Measurements from ENCODE around the gene CNTNAP2.

Gene CNTNAP2

GRCh38 chr7:147742301-147742700 is 1625.7 kb downstream of the CNTNAP2 start:
- Histone ChIP-seq H3K4me3 (ENCODE audit: low read length) (no peak overlapping the region), H3K18ac (ENCODE audit: low read length) (no peak overlapping the region), H3K4ac (ENCODE audit: low read depth, low read length) (no peak overlapping the region), H3K4me2 (ENCODE audit: low read length) (no peak overlapping the region), H3K36me3 (ENCODE audit: control insufficient read depth, insufficient read depth, low read length) (no peaks in the 10 kb centered on the region), H3K79me1 (ENCODE audit: low read length) (no peaks in the 10 kb centered on the region), H3K27me3 (ENCODE audit: insufficient read depth, low read length, poor library complexity) (no peaks in the 10 kb centered on the region), H2AK5ac (ENCODE audit: low read length) (no peak overlapping the region), H4K8ac (ENCODE audit: low read depth, low read length) (no peak overlapping the region), H2BK5ac (ENCODE audit: low read length) (no peak overlapping the region), H2BK15ac (replicated peaks; ENCODE audit: low read depth) (no peak overlapping the region), H4K5ac (ENCODE audit: low read length) (no peak overlapping the region), H3K79me2 (ENCODE audit: control insufficient read depth, insufficient read depth, low read length) (no peaks in the 10 kb centered on the region), H3K4me1 (ENCODE audit: control insufficient read depth, low read depth, low read length) (no peaks in the 10 kb centered on the region), H3K9ac (ENCODE audit: low read length) (no peak overlapping the region), H3K56ac (ENCODE audit: low read length) (no peak overlapping the region), H2BK120ac (ENCODE audit: low read depth, low read length) (no peak overlapping the region), H3K23ac (ENCODE audit: low read length) (no peak overlapping the region), H3K27ac (ENCODE audit: low read depth, low read length) (no peak overlapping the region)
- no CpG with 5 or more reads among the region's 3 CpGs for WGBS (ENCODE audit: extremely low coverage, insufficient coverage, low lambda C conversion rate)
- DNase-seq = no peak

GRCh38 chr7:147756300-147756699 is 1639.7 kb downstream of the CNTNAP2 start:
- H3K9ac ChIP-seq (ENCODE audit: low read length) = no peak overlapping the region
- H4K5ac ChIP-seq (ENCODE audit: low read length) = no peak overlapping the region
- H2BK5ac ChIP-seq (ENCODE audit: low read length) = no peak overlapping the region
- no CpG with 5 or more reads among the region's 1 CpG for WGBS (ENCODE audit: extremely low coverage, insufficient coverage, low lambda C conversion rate)
- no peaks in the 10 kb centered on the region for H3K36me3 ChIP-seq (ENCODE audit: control insufficient read depth, insufficient read depth, low read length)
- H2BK15ac ChIP-seq (replicated peaks; ENCODE audit: low read depth) = no peak overlapping the region
- DNase-seq = no peak
- H3K4me1 ChIP-seq (ENCODE audit: control insufficient read depth, low read depth, low read length) = no peaks in the 10 kb centered on the region
- H3K79me2 ChIP-seq (ENCODE audit: control insufficient read depth, insufficient read depth, low read length) = no peaks in the 10 kb centered on the region
- H3K23ac ChIP-seq (ENCODE audit: low read length) = no peak overlapping the region
- no peak overlapping the region for H3K4me2 ChIP-seq (ENCODE audit: low read length)
- H2BK120ac ChIP-seq (ENCODE audit: low read depth, low read length) = no peak overlapping the region
- no peaks in the 10 kb centered on the region for H3K27me3 ChIP-seq (ENCODE audit: insufficient read depth, low read length, poor library complexity)
- H3K18ac ChIP-seq (ENCODE audit: low read length) = no peak overlapping the region
- H3K27ac ChIP-seq (ENCODE audit: low read depth, low read length) = no peak overlapping the region
- no peak overlapping the region for H2AK5ac ChIP-seq (ENCODE audit: low read length)
- H3K56ac ChIP-seq (ENCODE audit: low read length) = no peak overlapping the region
- no peak overlapping the region for H4K8ac ChIP-seq (ENCODE audit: low read depth, low read length)
- H3K4ac ChIP-seq (ENCODE audit: low read depth, low read length) = no peak overlapping the region
- H3K79me1 ChIP-seq (ENCODE audit: low read length) = no peaks in the 10 kb centered on the region
- no peak overlapping the region for H3K4me3 ChIP-seq (ENCODE audit: low read length)

- no peak overlapping the region for H2AK5ac ChIP-seq (ENCODE audit: low read length)
- no peaks in the 10 kb centered on the region for H3K79me2 ChIP-seq (ENCODE audit: control insufficient read depth, insufficient read depth, low read length)
Measured at GRCh38 chr7:147759327-147759943, 1642.8 kb downstream of the CNTNAP2 start.

GRCh38 chr7:147765301-147765700 is 1648.7 kb downstream of the CNTNAP2 start:
- H3K4ac ChIP-seq (ENCODE audit: low read depth, low read length) = no peak overlapping the region
- H3K18ac ChIP-seq (ENCODE audit: low read length) = no peak overlapping the region
- H2BK120ac ChIP-seq (ENCODE audit: low read depth, low read length) = no peak overlapping the region
- no peak overlapping the region for H4K8ac ChIP-seq (ENCODE audit: low read depth, low read length)
- no peak overlapping the region for H3K23ac ChIP-seq (ENCODE audit: low read length)
- H2BK5ac ChIP-seq (ENCODE audit: low read length) = no peak overlapping the region
- H3K9ac ChIP-seq (ENCODE audit: low read length) = no peak overlapping the region
- no CpG with 5 or more reads among the region's 4 CpGs for WGBS (ENCODE audit: extremely low coverage, insufficient coverage, low lambda C conversion rate)
- H3K36me3 ChIP-seq (ENCODE audit: control insufficient read depth, insufficient read depth, low read length) = no peaks in the 10 kb centered on the region
- H2AK5ac ChIP-seq (ENCODE audit: low read length) = no peak overlapping the region
- H3K27ac ChIP-seq (ENCODE audit: low read depth, low read length) = no peak overlapping the region
- H3K4me2 ChIP-seq (ENCODE audit: low read length) = no peak overlapping the region
- no peak for DNase-seq
- H4K5ac ChIP-seq (ENCODE audit: low read length) = no peak overlapping the region
- H3K79me1 ChIP-seq (ENCODE audit: low read length) = no peaks in the 10 kb centered on the region
- H2BK15ac ChIP-seq (replicated peaks; ENCODE audit: low read depth) = no peak overlapping the region
- no peak overlapping the region for H3K4me3 ChIP-seq (ENCODE audit: low read length)
- H3K27me3 ChIP-seq (ENCODE audit: insufficient read depth, low read length, poor library complexity) = no peaks in the 10 kb centered on the region
- no peaks in the 10 kb centered on the region for H3K79me2 ChIP-seq (ENCODE audit: control insufficient read depth, insufficient read depth, low read length)
- H3K4me1 ChIP-seq (ENCODE audit: control insufficient read depth, low read depth, low read length) = no peaks in the 10 kb centered on the region
- no peak overlapping the region for H3K56ac ChIP-seq (ENCODE audit: low read length)

More at GRCh38 chr7:147759327-147759943, 1642.8 kb downstream of the CNTNAP2 start:
- H3K23ac ChIP-seq (ENCODE audit: low read length) = no peak overlapping the region
- H3K27me3 ChIP-seq (ENCODE audit: insufficient read depth, low read length, poor library complexity) = no peaks in the 10 kb centered on the region
- no peak overlapping the region for H2BK5ac ChIP-seq (ENCODE audit: low read length)
- H3K4me2 ChIP-seq (ENCODE audit: low read length) = no peak overlapping the region
- H3K27ac ChIP-seq (ENCODE audit: low read depth, low read length) = no peak overlapping the region
- no peak for DNase-seq
- H2BK15ac ChIP-seq (replicated peaks; ENCODE audit: low read depth) = no peak overlapping the region
- H4K5ac ChIP-seq (ENCODE audit: low read length) = no peak overlapping the region
- no peaks in the 10 kb centered on the region for H3K79me1 ChIP-seq (ENCODE audit: low read length)
- no peaks in the 10 kb centered on the region for H3K4me1 ChIP-seq (ENCODE audit: control insufficient read depth, low read depth, low read length)
- no peak overlapping the region for H3K18ac ChIP-seq (ENCODE audit: low read length)
- no peak overlapping the region for H2BK120ac ChIP-seq (ENCODE audit: low read depth, low read length)
- no peak overlapping the region for H3K4me3 ChIP-seq (ENCODE audit: low read length)
- no peak overlapping the region for H3K9ac ChIP-seq (ENCODE audit: low read length)
- WGBS (ENCODE audit: extremely low coverage, insufficient coverage, low lambda C conversion rate) = no CpG with 5 or more reads among the region's 6 CpGs
- no peaks in the 10 kb centered on the region for H3K36me3 ChIP-seq (ENCODE audit: control insufficient read depth, insufficient read depth, low read length)
- no peak overlapping the region for H4K8ac ChIP-seq (ENCODE audit: low read depth, low read length)
- H3K4ac ChIP-seq (ENCODE audit: low read depth, low read length) = no peak overlapping the region
- H3K56ac ChIP-seq (ENCODE audit: low read length) = no peak overlapping the region

DNA sequence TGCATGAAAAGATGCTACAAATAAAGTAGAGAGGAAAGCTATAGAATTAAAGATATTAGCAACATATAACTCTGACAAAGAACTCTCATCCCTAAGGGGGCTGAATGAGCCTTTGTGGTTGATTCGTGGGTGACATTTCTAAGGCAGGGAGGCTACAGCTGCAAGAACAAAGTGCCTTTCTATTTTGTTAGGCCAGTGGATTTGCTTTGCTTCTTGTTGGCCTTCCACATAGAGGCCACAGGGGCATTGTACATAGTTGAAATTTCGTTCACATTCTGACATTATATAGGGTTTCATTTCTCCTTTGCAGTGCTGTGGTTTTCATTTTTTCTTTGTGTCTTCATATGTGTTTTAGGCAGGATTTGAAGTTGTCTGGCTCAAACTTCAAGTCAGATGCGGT is 1654.7 kb downstream of the CNTNAP2 start:
- Histone ChIP-seq H4K8ac (ENCODE audit: low read depth, low read length) (no peak overlapping the region), H3K9ac (ENCODE audit: low read length) (no peak overlapping the region), H3K79me1 (ENCODE audit: low read length) (no peaks in the 10 kb centered on the region), H3K79me2 (ENCODE audit: control insufficient read depth, insufficient read depth, low read length) (no peaks in the 10 kb centered on the region), H4K5ac (ENCODE audit: low read length) (no peak overlapping the region), H2AK5ac (ENCODE audit: low read length) (no peak overlapping the region), H3K4me1 (ENCODE audit: control insufficient read depth, low read depth, low read length) (no peaks in the 10 kb centered on the region), H3K18ac (ENCODE audit: low read length) (no peak overlapping the region), H3K4ac (ENCODE audit: low read depth, low read length) (no peak overlapping the region), H3K27ac (ENCODE audit: low read depth, low read length) (no peak overlapping the region), H2BK5ac (ENCODE audit: low read length) (no peak overlapping the region), H3K27me3 (ENCODE audit: insufficient read depth, low read length, poor library complexity) (no peaks in the 10 kb centered on the region), H3K4me3 (ENCODE audit: low read length) (no peak overlapping the region), H2BK120ac (ENCODE audit: low read depth, low read length) (no peak overlapping the region), H3K56ac (ENCODE audit: low read length) (no peak overlapping the region), H2BK15ac (replicated peaks; ENCODE audit: low read depth) (no peak overlapping the region), H3K4me2 (ENCODE audit: low read length) (no peak overlapping the region), H3K36me3 (ENCODE audit: control insufficient read depth, insufficient read depth, low read length) (no peaks in the 10 kb centered on the region), H3K23ac (ENCODE audit: low read length) (no peak overlapping the region)
- WGBS (ENCODE audit: extremely low coverage, insufficient coverage, low lambda C conversion rate) = no CpG with 5 or more reads among the region's 3 CpGs
- no peak for DNase-seq

DNA sequence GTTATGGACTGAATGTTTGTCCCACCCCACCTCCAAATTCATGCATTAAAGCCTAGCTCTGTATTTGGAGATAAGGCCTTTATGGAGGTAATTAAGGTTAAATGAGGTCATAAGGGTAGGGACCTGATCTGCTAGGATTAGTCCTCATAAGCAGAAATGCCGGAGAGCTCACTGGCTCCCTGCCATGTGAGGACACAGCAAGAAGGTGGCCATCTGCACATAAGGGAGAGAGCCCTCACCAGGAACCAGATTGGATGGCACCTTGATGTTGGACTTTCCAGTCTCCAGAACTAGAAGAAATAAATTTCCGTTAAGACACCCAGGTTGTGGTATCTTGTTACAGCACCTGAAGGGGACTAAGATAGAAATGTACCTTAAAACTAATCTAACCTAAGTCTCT is 1657.9 kb downstream of the CNTNAP2 start:
- H3K4me1 ChIP-seq (ENCODE audit: control insufficient read depth, low read depth, low read length) = no peaks in the 10 kb centered on the region
- H3K27ac ChIP-seq (ENCODE audit: low read depth, low read length) = no peak overlapping the region
- no peaks in the 10 kb centered on the region for H3K27me3 ChIP-seq (ENCODE audit: insufficient read depth, low read length, poor library complexity)
- H3K4me2 ChIP-seq (ENCODE audit: low read length) = no peak overlapping the region
- H2BK120ac ChIP-seq (ENCODE audit: low read depth, low read length) = no peak overlapping the region
- no peak overlapping the region for H3K4ac ChIP-seq (ENCODE audit: low read depth, low read length)
- no peak overlapping the region for H3K9ac ChIP-seq (ENCODE audit: low read length)
- no peak overlapping the region for H2AK5ac ChIP-seq (ENCODE audit: low read length)
- WGBS (ENCODE audit: extremely low coverage, insufficient coverage, low lambda C conversion rate) = no CpG with 5 or more reads among the region's 2 CpGs
- no peak overlapping the region for H3K18ac ChIP-seq (ENCODE audit: low read length)
- H3K36me3 ChIP-seq (ENCODE audit: control insufficient read depth, insufficient read depth, low read length) = no peaks in the 10 kb centered on the region
- H4K5ac ChIP-seq (ENCODE audit: low read length) = no peak overlapping the region
- H3K4me3 ChIP-seq (ENCODE audit: low read length) = no peak overlapping the region
- H2BK15ac ChIP-seq (replicated peaks; ENCODE audit: low read depth) = no peak overlapping the region
- no peak overlapping the region for H2BK5ac ChIP-seq (ENCODE audit: low read length)
- no peak overlapping the region for H3K23ac ChIP-seq (ENCODE audit: low read length)
- DNase-seq = no peak
- no peaks in the 10 kb centered on the region for H3K79me1 ChIP-seq (ENCODE audit: low read length)
- no peak overlapping the region for H3K56ac ChIP-seq (ENCODE audit: low read length)
- no peak overlapping the region for H4K8ac ChIP-seq (ENCODE audit: low read depth, low read length)
- no peaks in the 10 kb centered on the region for H3K79me2 ChIP-seq (ENCODE audit: control insufficient read depth, insufficient read depth, low read length)
